DMS53 treated with DMSO at 0.1 percent for 48 hours (cell line): ENCODE results near the gene HAUS6.
"Not testable (repeated sequence)": the region's sequence is repeated elsewhere in the genome, so short reads cannot be mapped to it uniquely, and the experiment has no call there.

Experiments used
- DNase-seq: peaks from one replicate; lab custom pipeline; 2025; ENCODE audit not compliant: unreplicated experiment; lab: John Stamatoyannopoulos, UW

Gene HAUS6

GRCh38 chr9:19048966-19049916 lies 53.5 kb downstream of the HAUS6 start, which contains the start of gene RRAGA:
RRAGA (plus strand) TSS chr9:19049427; CDS start chr9:19049660, 233 bp downstream.
- peak; percentile 89 for DNase-seq

GRCh38 chr9:19036611-19037010 lies 66.1 kb downstream of the HAUS6 start:
- no peak for DNase-seq

- DNase-seq: no peak
These were observed 69.7 kb downstream of the HAUS6 start, which contains the start of gene SAXO1 for GRCh38 chr9:19033015-19033414. SAXO1 (minus strand) TSS chr9:19033209; CDS start chr9:19032908, 301 bp downstream.

- no peak for DNase-seq
These were observed 70.3 kb downstream of the HAUS6 start for GRCh38 chr9:19032406-19032805.

- no peak for DNase-seq
These were observed 71.8 kb downstream of the HAUS6 start for GRCh38 chr9:19030899-19031298.

GRCh38 chr9:19028835-19029451 lies 73.8 kb downstream of the HAUS6 start:
- DNase-seq: peak; percentile 39

GRCh38 chr9:19027825-19028224 lies 74.9 kb downstream of the HAUS6 start:
- DNase-seq: no peak

GRCh38 chr9:19026375-19026774 lies 76.3 kb downstream of the HAUS6 start:
- DNase-seq: no peak

- DNase-seq: no peak
These were observed 79.6 kb downstream of the HAUS6 start for GRCh38 chr9:19023078-19023477.

GRCh38 chr9:19022206-19022605 lies 80.5 kb downstream of the HAUS6 start:
- no peak for DNase-seq

- DNase-seq: not testable (repeated sequence)
These were observed 81.1 kb downstream of the HAUS6 start for GRCh38 chr9:19021649-19022048.

GRCh38 chr9:19020886-19021455 lies 81.7 kb downstream of the HAUS6 start:
- DNase-seq: no peak

GRCh38 chr9:19018201-19018600 lies 84.5 kb downstream of the HAUS6 start:
- DNase-seq: no peak

- DNase-seq: no peak
These were observed 93.2 kb downstream of the HAUS6 start for GRCh38 chr9:19009391-19009965.
